ENCODE measurements around the gene PAK3.

The PAK3 gene

GRCh38 chrX:111133389-111133788 lies 37.4 kb downstream of the PAK3 start:
- DNase-seq = no peak

GRCh38 chrX:111145878-111146277 lies 49.9 kb downstream of the PAK3 start:
- no peak for DNase-seq

- no peak for DNase-seq
Observed at GRCh38 chrX:111151764-111152163, 55.8 kb downstream of the PAK3 start.

- no peak for DNase-seq
Observed at GRCh38 chrX:111159232-111159631, 63.2 kb downstream of the PAK3 start.

GRCh38 chrX:111164728-111165127 lies 68.7 kb downstream of the PAK3 start:
- DNase-seq = no peak

- DNase-seq = no peak
Observed at GRCh38 chrX:111165902-111166301, 69.9 kb downstream of the PAK3 start.

GRCh38 chrX:111167334-111167733 lies 71.3 kb downstream of the PAK3 start:
- no peak for DNase-seq

GRCh38 chrX:111168314-111168713 lies 72.3 kb downstream of the PAK3 start:
- no peak for DNase-seq

- no peak for DNase-seq
Observed at GRCh38 chrX:111169141-111169540, 73.2 kb downstream of the PAK3 start.

GRCh38 chrX:111170017-111170416 lies 74.0 kb downstream of the PAK3 start:
- DNase-seq = no peak

GRCh38 chrX:111180750-111181240 lies 84.8 kb downstream of the PAK3 start:
- DNase-seq = no peak

GRCh38 chrX:111181951-111182350 lies 86.0 kb downstream of the PAK3 start:
- no peak for DNase-seq

- DNase-seq = no peak
Observed at GRCh38 chrX:111182997-111183396, 87.0 kb downstream of the PAK3 start.

GRCh38 chrX:111191598-111191997 lies 95.6 kb downstream of the PAK3 start:
- DNase-seq = no peak

- no peak for DNase-seq
Observed at GRCh38 chrX:111199505-111199904, 103.5 kb downstream of the PAK3 start.

GRCh38 chrX:111200327-111200726 lies 104.3 kb downstream of the PAK3 start:
- DNase-seq = no peak

- no peak for DNase-seq
Observed at GRCh38 chrX:111207851-111208250, 111.9 kb downstream of the PAK3 start.

GRCh38 chrX:111216293-111216801 lies 120.4 kb downstream of the PAK3 start:
- DNase-seq = no peak

- DNase-seq = no peak
Observed at GRCh38 chrX:111244235-111244750, 148.3 kb downstream of the PAK3 start.

GRCh38 chrX:111254896-111255693 lies 159.1 kb downstream of the PAK3 start:
- DNase-seq = no peak

GRCh38 chrX:111257733-111258132 lies 161.7 kb downstream of the PAK3 start:
- DNase-seq = no peak

GRCh38 chrX:111259559-111259958 lies 163.6 kb downstream of the PAK3 start:
- DNase-seq = no peak

GRCh38 chrX:111260451-111260850 lies 164.5 kb downstream of the PAK3 start:
- no peak for DNase-seq

GRCh38 chrX:111262086-111262485 lies 166.1 kb downstream of the PAK3 start:
- no peak for DNase-seq

Data from activated CD4-positive, alpha-beta T cell treated with anti-CD3 and anti-CD28 coated beads for 48 hours (primary cell).